Measurements from ENCODE around the gene CLCN3.

GRCh38 chr4:169761846-169762245 is 141.5 kb downstream of the CLCN3 start:
- TF ChIP-seq, protein P1, sequence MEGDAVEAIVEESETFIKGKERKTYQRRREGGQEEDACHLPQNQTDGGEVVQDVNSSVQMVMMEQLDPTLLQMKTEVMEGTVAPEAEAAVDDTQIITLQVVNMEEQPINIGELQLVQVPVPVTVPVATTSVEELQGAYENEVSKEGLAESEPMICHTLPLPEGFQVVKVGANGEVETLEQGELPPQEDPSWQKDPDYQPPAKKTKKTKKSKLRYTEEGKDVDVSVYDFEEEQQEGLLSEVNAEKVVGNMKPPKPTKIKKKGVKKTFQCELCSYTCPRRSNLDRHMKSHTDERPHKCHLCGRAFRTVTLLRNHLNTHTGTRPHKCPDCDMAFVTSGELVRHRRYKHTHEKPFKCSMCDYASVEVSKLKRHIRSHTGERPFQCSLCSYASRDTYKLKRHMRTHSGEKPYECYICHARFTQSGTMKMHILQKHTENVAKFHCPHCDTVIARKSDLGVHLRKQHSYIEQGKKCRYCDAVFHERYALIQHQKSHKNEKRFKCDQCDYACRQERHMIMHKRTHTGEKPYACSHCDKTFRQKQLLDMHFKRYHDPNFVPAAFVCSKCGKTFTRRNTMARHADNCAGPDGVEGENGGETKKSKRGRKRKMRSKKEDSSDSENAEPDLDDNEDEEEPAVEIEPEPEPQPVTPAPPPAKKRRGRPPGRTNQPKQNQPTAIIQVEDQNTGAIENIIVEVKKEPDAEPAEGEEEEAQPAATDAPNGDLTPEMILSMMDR (conservative IDR thresholded peaks at IDR 0.05; ENCODE audit: low read depth, low read length): no peak
- no peak for TF ChIP-seq EZH2 (IDR thresholded peaks at IDR 0.05; ENCODE audit: low read length, unreplicated experiment)
